GM13976 (cell line): ENCODE results near the gene HECA.

ENCODE experiments used
- DNase-seq: peaks from one replicate; pipeline ENCODE4 v3.0.0; 2012; ENCODE audit warnings: low spot score
- CTCF ChIP-seq: IDR thresholded peaks from 2 replicates; pipeline ENCODE4 v1.5.1; 2012; ENCODE audit warnings: borderline replicate concordance, mild to moderate bottlenecking; ENCODE audit not compliant: insufficient read depth; ENCODE audit errors: extremely low read depth, missing control alignments, control extremely low read depth
- in situ Hi-C: fragments of 300-500 bp; cut with MboI; formaldehyde crosslinking; loops from one replicate; pipeline ENCODE4 v1.12.0; 2022; ENCODE audit warnings: low sequenced_read_pairs, mixed read lengths, inconsistent platforms; ENCODE audit not compliant: unreplicated experiment

The HECA gene

GRCh38 chr6:139134817-139135577 is at the start of gene HECA:
Gene HECA, plus strand, starts transcription at chr6:139135080. Its CDS starts 317 bp downstream, at chr6:139135397.
- peak; percentile 95 for DNase-seq
- in situ Hi-C loops = loop anchor here (5.0 kb wide), 1 partner anchor 217 kb away; no protein-coding TSS in a partner anchor
- TF ChIP-seq CTCF = no peak

GRCh38 chr6:139091826-139092225 is 43.1 kb upstream of the HECA start:
- no peak for DNase-seq
- no peak for TF ChIP-seq CTCF
- in situ Hi-C loops = no loop called here

DNA sequence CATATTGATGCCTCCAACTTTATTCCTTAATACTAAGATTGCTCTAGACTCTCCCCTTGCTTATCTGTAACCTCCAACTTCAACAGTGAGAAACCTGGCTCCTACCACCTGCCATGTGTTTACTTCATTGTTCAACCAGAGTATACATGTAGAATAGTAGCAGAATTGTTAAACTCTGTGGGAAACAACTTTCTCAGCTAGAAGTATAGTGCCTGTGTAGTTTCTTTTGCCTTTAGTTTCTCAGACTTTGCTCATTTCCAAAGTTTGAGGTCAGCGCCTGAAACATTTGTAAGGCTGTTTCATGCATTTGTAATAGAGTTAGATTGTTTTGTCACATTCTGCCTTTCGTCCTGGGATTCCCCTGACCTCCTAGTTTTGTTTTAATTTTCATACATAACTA is 34.9 kb upstream of the HECA start:
- DNase-seq = peak; percentile 66
- in situ Hi-C loops = loop anchor here (25.0 kb wide), 1 partner anchor 288 kb away; no protein-coding TSS in a partner anchor
- TF ChIP-seq CTCF = no peak

DNA sequence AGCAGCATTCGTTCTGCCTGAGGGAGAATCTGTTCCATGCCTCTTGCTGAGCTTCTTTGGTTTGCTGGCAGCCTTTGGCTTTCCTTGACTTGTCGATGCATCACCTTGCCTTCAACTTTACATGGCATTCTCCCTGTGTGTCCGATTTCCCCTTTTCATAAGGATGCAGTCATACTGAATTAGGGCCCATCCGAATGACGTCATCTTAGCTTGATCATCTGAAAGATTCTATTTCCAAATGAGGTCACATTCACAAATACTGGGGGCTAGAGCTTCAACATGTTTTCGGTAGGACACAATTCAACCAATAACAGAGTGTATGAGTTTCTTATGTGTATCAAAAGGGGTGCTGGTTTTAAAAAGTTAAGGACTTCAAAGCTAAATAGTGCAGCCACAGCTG is 27.8 kb upstream of the HECA start:
- no peak for DNase-seq
- TF ChIP-seq CTCF = no peak
- in situ Hi-C loops = loop anchor here (25.0 kb wide), 1 partner anchor 295 kb away; no protein-coding TSS in a partner anchor

DNA sequence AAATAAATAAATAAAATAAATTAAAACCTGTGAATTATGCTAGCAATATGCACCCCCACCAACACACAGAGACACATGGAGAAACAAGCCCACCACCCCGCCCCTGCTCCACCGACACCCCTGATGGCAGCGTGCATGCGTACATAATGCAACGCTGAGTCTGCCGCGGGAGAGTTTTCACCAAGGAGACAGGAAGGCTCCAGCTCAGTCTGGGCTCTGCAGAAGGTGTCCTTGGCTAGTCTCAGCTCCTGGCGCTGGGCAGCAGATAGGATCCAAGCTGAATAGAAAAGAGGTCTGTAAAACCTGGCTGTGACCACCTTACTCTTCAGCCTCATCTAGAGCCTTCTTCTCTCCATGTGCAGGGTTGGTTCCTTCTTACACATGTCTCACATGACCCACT is 26.5 kb upstream of the HECA start:
- TF ChIP-seq CTCF = no peak
- no peak for DNase-seq
- in situ Hi-C loops = loop anchor here (25.0 kb wide), 1 partner anchor 296 kb away; no protein-coding TSS in a partner anchor

- peak; percentile 26 for TF ChIP-seq CTCF
- no peak for DNase-seq
- in situ Hi-C loops = loop anchor here (25.0 kb wide), 1 partner anchor 297 kb away; no protein-coding TSS in a partner anchor
Observed at GRCh38 chr6:139109558-139109957, 25.3 kb upstream of the HECA start.
